SK-N-SH (cell line): ENCODE data around the gene RFX2. TPM values are rescaled to one million over a fixed set of nuclear protein-coding genes. Genes with fewer than 3 reads are reported as not detected.

Source experiments
- CTCF ChIA-PET: fragments of 300-600, 350-600 bp; formaldehyde crosslinking; extraction: SDS; loops from one replicate; lab custom pipeline; 2021; lab: Yijun Ruan, JAX
- POLR2A ChIA-PET: fragments of 350-600 bp; sonication (Branson Sonifier 250); formaldehyde crosslinking; extraction: SDS; loops from one replicate; lab custom pipeline; 2020; ENCODE audit warnings: antibody characterized with exemption, inconsistent platforms; lab: Yijun Ruan, JAX
- DNase-seq: peaks from one replicate; pipeline ENCODE4 v3.0.0; 2012
- H2AFZ ChIP-seq: fragments of 200-600 bp; sonication (generic); 2 replicates; pipeline ENCODE4 v1.8.1; 2016; ENCODE audit warnings: antibody characterized with exemption, mild to moderate bottlenecking, low read depth
- H3F3A ChIP-seq: fragments of 200-600 bp; sonication (generic); replicated peaks from 2 replicates; pipeline ENCODE3; 2016; ENCODE audit warnings: antibody characterized with exemption, mild to moderate bottlenecking; ENCODE audit not compliant: insufficient read depth
- H3K27ac ChIP-seq, 2 experiments: fragments of 200-500 bp in 1 of 2; fragments of 200-600 bp in 1 of 2; sonication (Bioruptor generic) in 1 of 2; sonication (generic), shearing (Covaris generic) in 1 of 2; 2 replicates each; pipeline versions ENCODE4 v1.5.1 to v1.6.1; 2014 to 2016; ENCODE audit warnings: low read depth in 2 of 2, inconsistent platforms in 1 of 2, low read length in 1 of 2, mild to moderate bottlenecking in 1 of 2, mixed read lengths in 1 of 2
- H3K27me3 ChIP-seq: fragments of 200-600 bp; sonication (generic), shearing (Covaris generic); 2 replicates; pipeline ENCODE4 v1.6.1; 2016; ENCODE audit warnings: mixed run types; ENCODE audit not compliant: insufficient read depth
- H3K36me3 ChIP-seq, 2 experiments: fragments of 200-500 bp in 1 of 2; fragments of 200-600 bp in 1 of 2; sonication (Bioruptor generic) in 1 of 2; sonication (generic) in 1 of 2; replicated peaks in 1 of 2; 2 replicates each; pipeline versions ENCODE3 to v1.5.1; 2014 to 2016; ENCODE audit warnings: low read length in 1 of 2, mild to moderate bottlenecking in 1 of 2; ENCODE audit not compliant: insufficient read depth in 2 of 2, control insufficient read depth in 1 of 2
- H3K4me1 ChIP-seq, 2 experiments: fragments of 200-500 bp in 1 of 2; fragments of 200-600 bp in 1 of 2; sonication (Bioruptor generic) in 1 of 2; sonication (generic), shearing (Covaris generic) in 1 of 2; 2 replicates each; pipeline versions ENCODE4 v1.5.1 to v1.6.1; 2014 to 2016; ENCODE audit warnings: low read depth in 1 of 2, low read length in 1 of 2, mixed run types in 1 of 2; ENCODE audit not compliant: insufficient read depth in 2 of 2, control insufficient read depth in 1 of 2
- H3K4me2 ChIP-seq: fragments of 200-600 bp; sonication (generic), shearing (Covaris generic); 2 replicates; pipeline ENCODE4 v1.6.1; 2017; ENCODE audit warnings: mixed run types
- H3K4me3 ChIP-seq, 2 experiments: fragments of 200-500 bp in 1 of 2; fragments of 200-600 bp in 1 of 2; sonication (Bioruptor generic) in 1 of 2; sonication (generic), shearing (Covaris generic) in 1 of 2; 2 replicates each; pipeline versions ENCODE4 v1.5.1 to v1.8.1; 2014 to 2016; ENCODE audit warnings: low read depth in 2 of 2, inconsistent platforms in 1 of 2, low read length in 1 of 2, mild to moderate bottlenecking in 1 of 2, mixed read lengths in 1 of 2, moderate library complexity in 1 of 2
- H3K79me2 ChIP-seq: fragments of 200-600 bp; sonication (generic); 2 replicates; pipeline ENCODE4 v1.8.1; 2017; ENCODE audit warnings: mild to moderate bottlenecking; ENCODE audit not compliant: insufficient read depth
- H3K9ac ChIP-seq: fragments of 200-600 bp; sonication (generic); 2 replicates; pipeline ENCODE4 v1.6.1; 2017; ENCODE audit warnings: mixed run types
- H3K9me2 ChIP-seq: fragments of 200-600 bp; sonication (generic); 2 replicates; pipeline ENCODE4 v1.6.1; 2017; ENCODE audit warnings: mixed run types
- H3K9me3 ChIP-seq: fragments of 200-600 bp; sonication (generic); 2 replicates; pipeline ENCODE4 v1.6.1; 2017; ENCODE audit warnings: mixed run types, mild to moderate bottlenecking, moderate library complexity
- H4K20me1 ChIP-seq: fragments of 200-600 bp; sonication (generic); 2 replicates; pipeline ENCODE4 v1.6.1; 2017; ENCODE audit warnings: mild to moderate bottlenecking, mixed run types; ENCODE audit not compliant: insufficient read depth
- CHD2 ChIP-seq: fragments of 150-350 bp; IDR thresholded peaks from 2 replicates; pipeline ENCODE4 v1.6.1; 2018; ENCODE audit warnings: low read length; ENCODE audit not compliant: partially characterized antibody
- FOSL2 ChIP-seq: IDR thresholded peaks from 2 replicates; pipeline ENCODE4 v1.4.0; 2012; ENCODE audit warnings: low read depth, mild to moderate bottlenecking, moderate library complexity, borderline replicate concordance
- GATA2 ChIP-seq: sonication (generic); formaldehyde crosslinking; IDR thresholded peaks from 2 replicates; pipeline ENCODE4 v1.5.0; 2020; ENCODE audit warnings: mild to moderate bottlenecking, missing genetic modification reagents
- MEF2A ChIP-seq: IDR thresholded peaks from 2 replicates; pipeline ENCODE4 v1.4.0; 2012; ENCODE audit warnings: low read depth, borderline replicate concordance
- NFIC ChIP-seq: IDR thresholded peaks from 2 replicates; pipeline ENCODE4 v1.4.0; 2012; ENCODE audit warnings: borderline replicate concordance
- POLR2AphosphoS5 ChIP-seq: IDR thresholded peaks from 2 replicates; pipeline ENCODE4 v1.6.1; 2012; ENCODE audit warnings: low read depth, low read length
- REST ChIP-seq: IDR thresholded peaks from 2 replicates; pipeline ENCODE4 v1.6.1; 2012; ENCODE audit warnings: mild to moderate bottlenecking, low read depth, low read length, moderate library complexity
- SIN3A ChIP-seq: IDR thresholded peaks from 2 replicates; pipeline ENCODE4 v1.6.1; 2012; ENCODE audit warnings: low read depth, mild to moderate bottlenecking, low read length, moderate library complexity, borderline replicate concordance
- TCF12 ChIP-seq: IDR thresholded peaks from 2 replicates; pipeline ENCODE4 v1.4.0; 2012
- YY1 ChIP-seq: IDR thresholded peaks from 2 replicates; pipeline ENCODE4 v1.4.0; 2012; ENCODE audit warnings: low read depth, mild to moderate bottlenecking
- WGBS: methylation state at CpG from one replicate; pipeline ENCODE4 v1.1.6; 2017; ENCODE audit warnings: low lambda C conversion rate; 5-methylcytosine and 5-hydroxymethylcytosine counted together
- polyA plus RNA-seq, 3 experiments: library from polyadenylated mRNA; depleted of rRNA; stranded (reverse); fragments of >200 nt; gene quantifications; 2 replicates each; pipeline ENCODE4 v1.2.3, GENCODE V29; 2012
- TF ChIP-seq, protein P1 (sequence below): fragments of 150-350 bp; IDR thresholded peaks from 2 replicates; pipeline ENCODE4 v1.6.1; 2017; ENCODE audit warnings: antibody characterized with exemption, low read length, low read depth, borderline replicate concordance
- TF ChIP-seq, protein P2 (sequence below): fragments of 200-600 bp; sonication (generic); IDR thresholded peaks from 2 replicates; pipeline ENCODE4 v1.6.1; 2017; ENCODE audit warnings: antibody characterized with exemption, mild to moderate bottlenecking, moderate library complexity

The RFX2 gene
- polyA plus RNA-seq, 1 of the 3 experiments (the other 2 are of a cell fraction): 12.6 TPM

DNA sequence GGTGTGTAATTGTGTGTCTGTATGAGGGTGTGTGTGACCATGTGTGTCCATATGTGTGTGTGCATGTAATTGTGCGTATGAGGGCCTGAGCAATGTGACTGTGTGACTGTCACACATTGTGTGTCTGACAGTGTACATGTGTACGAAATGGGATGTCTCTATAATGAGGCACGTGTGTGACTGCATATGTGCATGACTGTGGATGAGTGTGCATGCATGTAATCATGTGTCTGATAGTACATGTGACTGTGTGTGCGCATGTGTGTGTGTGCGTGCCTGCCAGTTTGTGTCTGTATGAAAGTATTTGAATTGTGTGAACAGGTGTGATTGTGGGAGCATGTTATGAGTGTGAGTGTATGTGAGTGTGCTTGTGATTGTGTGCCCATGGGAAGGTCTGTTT is 22.9 kb upstream of the RFX2 start (continued):
- TF ChIP-seq SIN3A (no peak), MEF2A (no peak), FOSL2 (no peak)
- TF ChIP-seq, protein P1, sequence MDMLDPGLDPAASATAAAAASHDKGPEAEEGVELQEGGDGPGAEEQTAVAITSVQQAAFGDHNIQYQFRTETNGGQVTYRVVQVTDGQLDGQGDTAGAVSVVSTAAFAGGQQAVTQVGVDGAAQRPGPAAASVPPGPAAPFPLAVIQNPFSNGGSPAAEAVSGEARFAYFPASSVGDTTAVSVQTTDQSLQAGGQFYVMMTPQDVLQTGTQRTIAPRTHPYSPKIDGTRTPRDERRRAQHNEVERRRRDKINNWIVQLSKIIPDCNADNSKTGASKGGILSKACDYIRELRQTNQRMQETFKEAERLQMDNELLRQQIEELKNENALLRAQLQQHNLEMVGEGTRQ: no peak

GRCh38 chr19:6132482-6132881 is 22.2 kb upstream of the RFX2 start:
- no peak overlapping the region for H3K9ac ChIP-seq
- no peaks in the 10 kb centered on the region for H3K27me3 ChIP-seq
- ChIA-PET POLR2A (no interaction called here), CTCF (no interaction called here)
- H3K79me2 ChIP-seq: no peaks in the 10 kb centered on the region
- DNase-seq: no peak
- H3K4me2 ChIP-seq: no peak overlapping the region
- no peaks in the 10 kb centered on the region for H3K9me3 ChIP-seq
- no peak overlapping the region for H3K4me3 ChIP-seq
- no peak overlapping the region for H3K27ac ChIP-seq
- 81% methylated on average over 4 of the region's 4 CpGs for WGBS
- no peaks in the 10 kb centered on the region for H4K20me1 ChIP-seq
- no peaks in the 10 kb centered on the region for H3K9me2 ChIP-seq
- TF ChIP-seq CHD2: no peak
- TF ChIP-seq GATA2 (CRISPR knock-in tag): no peak
- no peak for TF ChIP-seq TCF12
- no peak for TF ChIP-seq POLR2AphosphoS5
- TF ChIP-seq YY1: no peak
- H3K4me1 ChIP-seq: no peaks in the 10 kb centered on the region
- H2AFZ ChIP-seq: no peak overlapping the region
- no peaks in the 10 kb centered on the region for H3F3A ChIP-seq
- H3K36me3 ChIP-seq: no peaks in the 10 kb centered on the region

- Histone ChIP-seq H3K27ac (no peak overlapping the region), H3K9ac (no peak overlapping the region), H3K9me2 (no peaks in the 10 kb centered on the region), H3K4me3 (no peak overlapping the region), H3K36me3 (no peaks in the 10 kb centered on the region), H3K27me3 (no peaks in the 10 kb centered on the region), H3K4me1 (no peaks in the 10 kb centered on the region), H4K20me1 (no peaks in the 10 kb centered on the region), H3K4me2 (no peak overlapping the region), H2AFZ (no peak overlapping the region)
- 28% methylated on average over 6 of the region's 6 CpGs for WGBS
- POLR2A ChIA-PET: no interaction called here
- TF ChIP-seq REST (no peak), FOSL2 (no peak), NFIC (no peak)
- TF ChIP-seq, protein P2, sequence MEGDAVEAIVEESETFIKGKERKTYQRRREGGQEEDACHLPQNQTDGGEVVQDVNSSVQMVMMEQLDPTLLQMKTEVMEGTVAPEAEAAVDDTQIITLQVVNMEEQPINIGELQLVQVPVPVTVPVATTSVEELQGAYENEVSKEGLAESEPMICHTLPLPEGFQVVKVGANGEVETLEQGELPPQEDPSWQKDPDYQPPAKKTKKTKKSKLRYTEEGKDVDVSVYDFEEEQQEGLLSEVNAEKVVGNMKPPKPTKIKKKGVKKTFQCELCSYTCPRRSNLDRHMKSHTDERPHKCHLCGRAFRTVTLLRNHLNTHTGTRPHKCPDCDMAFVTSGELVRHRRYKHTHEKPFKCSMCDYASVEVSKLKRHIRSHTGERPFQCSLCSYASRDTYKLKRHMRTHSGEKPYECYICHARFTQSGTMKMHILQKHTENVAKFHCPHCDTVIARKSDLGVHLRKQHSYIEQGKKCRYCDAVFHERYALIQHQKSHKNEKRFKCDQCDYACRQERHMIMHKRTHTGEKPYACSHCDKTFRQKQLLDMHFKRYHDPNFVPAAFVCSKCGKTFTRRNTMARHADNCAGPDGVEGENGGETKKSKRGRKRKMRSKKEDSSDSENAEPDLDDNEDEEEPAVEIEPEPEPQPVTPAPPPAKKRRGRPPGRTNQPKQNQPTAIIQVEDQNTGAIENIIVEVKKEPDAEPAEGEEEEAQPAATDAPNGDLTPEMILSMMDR: no peak
- TF ChIP-seq, all 33 proteins: peak for 0
- H3K79me2 ChIP-seq: no peaks in the 10 kb centered on the region
- no peaks in the 10 kb centered on the region for H3K9me3 ChIP-seq
- no peaks in the 10 kb centered on the region for H3F3A ChIP-seq
- CTCF ChIA-PET: interaction anchor here (1.3 to 4.6 kb wide), 5 partner anchors 13 to 141 kb away, joined by 3 to 44 read pairs (median 15); no protein-coding TSS in a partner anchor
- DNase-seq: no peak
These were observed 17.5 kb upstream of the RFX2 start for GRCh38 chr19:6127716-6128335.
